Stimulated activated CD8-positive, alpha-beta memory T cell treated with anti-CD3 and anti-CD28 coated beads, Interleukin-7, amount 100 ng/mL, for 4 hours (primary cell): ENCODE results near the gene SHD.
A peak's percentile ranks its signal among the peaks of the same experiment; 100 is the strongest.
"Not testable (repeated sequence)": the region's sequence is repeated elsewhere in the genome, so short reads cannot be mapped to it uniquely, and the experiment has no call there.

ENCODE experiments used
- DNase-seq, 2 donors: peaks; one replicate each; pipeline ENCODE4 v3.0.0-alpha.2; 2020; ENCODE audit warnings: low read depth in 2 of 2

Gene SHD

GRCh38 chr19:4278419-4279266, at the start of gene SHD:
TSS of gene SHD (plus strand) at chr19:4279266. CDS start at chr19:4280064, 798 bp downstream.
- DNase-seq, result no peak

- not testable (repeated sequence) for DNase-seq
Measured at GRCh38 chr19:4230237-4230636, 48.8 kb upstream of the SHD start.

- DNase-seq, result not testable (repeated sequence)
Measured at GRCh38 chr19:4231521-4231920, 47.5 kb upstream of the SHD start.

GRCh38 chr19:4232139-4232538, 46.9 kb upstream of the SHD start:
- DNase-seq, result not testable (repeated sequence)

GRCh38 chr19:4232614-4233281, 46.3 kb upstream of the SHD start:
- no peak for DNase-seq

- DNase-seq, result peak; percentile 30 to 42
Measured at GRCh38 chr19:4233282-4233853, 45.7 kb upstream of the SHD start.

GRCh38 chr19:4234142-4234861, 44.8 kb upstream of the SHD start:
- no peak for DNase-seq

GRCh38 chr19:4234862-4235201, 44.2 kb upstream of the SHD start:
- DNase-seq, result no peak

- DNase-seq, result not testable (repeated sequence)
Measured at GRCh38 chr19:4237510-4237909, 41.6 kb upstream of the SHD start.

GRCh38 chr19:4238831-4239230, 40.2 kb upstream of the SHD start:
- no peak for DNase-seq

- DNase-seq, result no peak
Measured at GRCh38 chr19:4241824-4242430, 37.1 kb upstream of the SHD start.

- DNase-seq, result not testable (repeated sequence)
Measured at GRCh38 chr19:4245938-4246337, 33.1 kb upstream of the SHD start.

- peak; percentile 98 to 99 for DNase-seq
Measured at GRCh38 chr19:4246767-4247593, 32.1 kb upstream of the SHD start, which contains the start of gene YJU2. TSS of gene YJU2 (plus strand) at chr19:4247080. CDS start at chr19:4247147, 67 bp downstream.

- no peak for DNase-seq
Measured at GRCh38 chr19:4256563-4256962, 22.5 kb upstream of the SHD start.

GRCh38 chr19:4257025-4257424, 22.0 kb upstream of the SHD start:
- DNase-seq, result no peak

GRCh38 chr19:4258181-4258580, 20.9 kb upstream of the SHD start:
- no peak for DNase-seq

GRCh38 chr19:4260613-4261191, 18.4 kb upstream of the SHD start:
- DNase-seq, result no peak

- no peak for DNase-seq
Measured at GRCh38 chr19:4264812-4265211, 14.3 kb upstream of the SHD start.

GRCh38 chr19:4266253-4267000, 12.6 kb upstream of the SHD start:
- no peak for DNase-seq
